Esophagus muscularis mucosa (tissue), 4 donors: ENCODE results near the gene BNC2. TPM values are rescaled to one million over a fixed set of nuclear protein-coding genes. Genes with fewer than 3 reads are reported as not detected.
A peak's percentile ranks its signal among the peaks of the same experiment; 100 is the strongest.

Source experiments
- DNase-seq: peaks from one replicate; pipeline ENCODE4 v3.0.0-alpha.2; 2017; ENCODE audit errors: extremely low spot score
- H3K27ac ChIP-seq, 4 donors: fragments of 200-600 bp; sonication (generic); replicated peaks in 1 of 4; 1 replicate in 3 of 4; 2 replicates in 1 of 4; pipeline ENCODE4 v1.5.1; 2016 to 2019; ENCODE audit warnings: mild to moderate bottlenecking in 1 of 4
- H3K27me3 ChIP-seq, 4 donors: fragments of 200-600 bp; sonication (generic); one replicate each; pipeline versions ENCODE4 v1.5.1 to v1.6.0; 2016 to 2019
- H3K36me3 ChIP-seq, 4 donors: fragments of 200-600 bp; sonication (generic); one replicate each; pipeline ENCODE4 v1.5.1; 2016 to 2019
- H3K4me1 ChIP-seq, 4 donors: fragments of 200-600 bp; sonication (generic); one replicate each; pipeline ENCODE4 v1.5.1; 2016 to 2019
- H3K4me3 ChIP-seq, 4 donors: fragments of 200-600 bp; sonication (generic); 1 replicate in 2 of 4; 2 replicates in 2 of 4; pipeline ENCODE4 v1.5.1; 2016 to 2019; ENCODE audit warnings: mild to moderate bottlenecking in 4 of 4, moderate library complexity in 1 of 4
- H3K9me3 ChIP-seq, 4 donors: fragments of 200-600 bp; sonication (generic); 1 replicate in 3 of 4; 2 replicates in 1 of 4; pipeline ENCODE4 v1.5.1; 2016 to 2019
- CTCF ChIP-seq, 3 experiments: fragments of 200-600 bp in 2 of 3; fragments of 450-650 bp in 1 of 3; sonication (generic) in 2 of 3; IDR thresholded peaks; one replicate each; pipeline ENCODE4 v1.5.1; 2017 to 2019; ENCODE audit warnings: antibody characterized with exemption in 3 of 3, mild to moderate bottlenecking in 2 of 3, moderate library complexity in 1 of 3
- EP300 ChIP-seq: sonication (generic); formaldehyde crosslinking; IDR thresholded peaks from one replicate; pipeline ENCODE4 v1.6.1; 2017; ENCODE audit warnings: antibody characterized with exemption
- POLR2A ChIP-seq: fragments of 450-650 bp; IDR thresholded peaks from one replicate; pipeline ENCODE4 v1.6.1; 2017; ENCODE audit warnings: antibody characterized with exemption, moderate library complexity, mild to moderate bottlenecking, low read depth
- POLR2AphosphoS5 ChIP-seq, 2 donors: sonication (generic); formaldehyde crosslinking; IDR thresholded peaks; one replicate each; pipeline ENCODE4 v1.6.1; 2017; ENCODE audit warnings: antibody characterized with exemption in 2 of 2
- WGBS: methylation state at CpG from one replicate; pipeline ENCODE4 v1.1.5; 2018; 5-methylcytosine and 5-hydroxymethylcytosine counted together
- intact Hi-C: fragments of 100-400 bp; cut with DNase I; formaldehyde crosslinking; loops from one replicate; pipeline ENCODE4 v1.15.1; 2023
- total RNA-seq, 4 donors: library from RNA; depleted of rRNA; stranded (reverse); fragments of >200 nt; gene quantifications; one replicate each; pipeline versions ENCODE4 v1.1.0 to v1.2.1, GENCODE V29; 2016

Gene BNC2
- total RNA-seq, 4 donors from 2014 or later, result 95.3 to 138 (median 123) TPM

- Histone ChIP-seq H3K27ac (peak overlapping the region; percentile 79 to 84 (median 81)), H3K27me3 (no peaks in the 10 kb centered on the region), H3K4me3 (peak overlapping the region; percentile 49 to 54 (median 50)), H3K9me3 (no peaks in the 10 kb centered on the region), H3K4me1 (peaks cover 5 to 94% (median 70%) of the 10 kb centered on the region in 4 donors), H3K36me3 (no peaks in the 10 kb centered on the region)
- TF ChIP-seq POLR2AphosphoS5 (IDR thresholded peaks at IDR 0.05) (peak in 1 of 2 donors; percentile 41), EP300 (no peak), CTCF (IDR thresholded peaks at IDR 0.05) (no peak)
- 6% methylated on average over 27 of the region's 30 CpGs for WGBS
- intact Hi-C loops, result loop anchor here (5.0 kb wide), 1 partner anchor 39 kb away; no protein-coding TSS in a partner anchor
- DNase-seq, result no peak
These were observed 41.9 kb downstream of the BNC2 start for GRCh38 chr9:16828340-16829281.

- WGBS, result 33% methylated on average over 5 of the region's 5 CpGs
- H3K27me3 ChIP-seq, result no peaks in the 10 kb centered on the region
- peak overlapping the region in 3 of 4 donors; percentile 3 to 73 (median 19) for H3K27ac ChIP-seq
- no peak overlapping the region for H3K4me3 ChIP-seq
- intact Hi-C loops, result loop anchor here (5.0 kb wide), 1 partner anchor 41 kb away; no protein-coding TSS in a partner anchor
- peaks cover 5 to 85% (median 80%) of the 10 kb centered on the region in 4 donors for H3K4me1 ChIP-seq
- no peaks in the 10 kb centered on the region for H3K9me3 ChIP-seq
- no peak for DNase-seq
- TF ChIP-seq POLR2A (no peak), EP300 (no peak), POLR2AphosphoS5 (IDR thresholded peaks at IDR 0.05) (no peak), CTCF (IDR thresholded peaks at IDR 0.05) (no peak)
- H3K36me3 ChIP-seq, result no peaks in the 10 kb centered on the region
These were observed 44.4 kb downstream of the BNC2 start for GRCh38 chr9:16825971-16826625.

GRCh38 chr9:16825331-16825725, 45.1 kb downstream of the BNC2 start:
- TF ChIP-seq CTCF (IDR thresholded peaks at IDR 0.05) (no peak), EP300 (no peak), POLR2AphosphoS5 (IDR thresholded peaks at IDR 0.05) (no peak), POLR2A (no peak)
- Histone ChIP-seq H3K36me3 (no peaks in the 10 kb centered on the region), H3K9me3 (no peaks in the 10 kb centered on the region), H3K27me3 (no peaks in the 10 kb centered on the region), H3K4me1 (peaks cover 5 to 78% (median 73%) of the 10 kb centered on the region in 4 donors), H3K27ac (peak overlapping the region; percentile 59 to 73 (median 66)), H3K4me3 (no peak overlapping the region)
- DNase-seq, result no peak
- intact Hi-C loops, result loop anchor here (5.0 kb wide), 1 partner anchor 42 kb away; no protein-coding TSS in a partner anchor

GRCh38 chr9:16824545-16825330, 45.7 kb downstream of the BNC2 start:
- WGBS, result 27% methylated on average over 8 of the region's 8 CpGs
- DNase-seq, result no peak
- H3K4me1 ChIP-seq, result peaks cover 5 to 72% (median 70%) of the 10 kb centered on the region in 4 donors
- H3K27ac ChIP-seq, result peak overlapping the region; percentile 59 to 73 (median 66)
- no peak overlapping the region for H3K4me3 ChIP-seq
- no peak for TF ChIP-seq POLR2A
- peak in 2 of 3 experiments; percentile 5 to 15 for TF ChIP-seq CTCF (IDR thresholded peaks at IDR 0.05)
- intact Hi-C loops, result loop anchor here (5.0 kb wide), 1 partner anchor 43 kb away; no protein-coding TSS in a partner anchor
- H3K9me3 ChIP-seq, result no peaks in the 10 kb centered on the region
- H3K36me3 ChIP-seq, result no peaks in the 10 kb centered on the region
- no peaks in the 10 kb centered on the region for H3K27me3 ChIP-seq
